Pancreas (tissue), 10 donors: ENCODE measurements around the gene PROP1. TPM values are rescaled to one million over a fixed set of nuclear protein-coding genes. Genes with fewer than 3 reads are reported as not detected.
"Not testable (repeated sequence)": the region's sequence is repeated elsewhere in the genome, so short reads cannot be mapped to it uniquely, and the experiment has no call there.

Source experiments
- ATAC-seq, 4 donors: fragments of 200-7000 bp; cut with Tn5 transposase; one replicate each; pipeline versions ENCODE4 v1.8.0 to v1.9.1; 2020; ENCODE audit warnings: mild to moderate bottlenecking in 4 of 4, moderate library complexity in 4 of 4
- DNase-seq, 6 donors: peaks; one replicate each; pipeline ENCODE4 v3.0.0-alpha.2; 2020
- FAIRE-seq: peaks from 2 replicates; lab custom pipeline; 2012; peaks lifted over from hg19 to GRCh38; lab: Jason Lieb, UNC
- H3K27ac ChIP-seq, 4 donors: fragments of 200-600 bp; sonication (generic); 1 replicate in 3 of 4; 2 replicates in 1 of 4; pipeline versions ENCODE4 v1.5.0 to v1.8.0; 2020
- H3K27me3 ChIP-seq, 4 donors: fragments of 200-600 bp; one replicate each; pipeline ENCODE4 v1.8.0; 2021
- H3K36me3 ChIP-seq, 3 donors: fragments of 200-600 bp; sonication (generic) in 1 of 3; one replicate each; pipeline versions ENCODE4 v1.5.0 to v1.8.0; 2020 to 2021
- H3K4me1 ChIP-seq, 3 donors: fragments of 200-600 bp; one replicate each; pipeline ENCODE4 v1.8.0; 2021
- H3K4me3 ChIP-seq, 4 donors: fragments of 200-600 bp; sonication (generic) in 2 of 4; one replicate each; pipeline versions ENCODE4 v1.5.0 to v1.8.0; 2020 to 2021
- H3K9me3 ChIP-seq, 4 donors: fragments of 200-600 bp; one replicate each; pipeline ENCODE4 v1.8.0; 2021
- WGBS, 2 donors: extraction: QIAGEN DNeasy Blood & Tissue Kit; methylation state at CpG; one replicate each; pipeline ENCODE4 v1.1.7; 2013; 5-methylcytosine and 5-hydroxymethylcytosine counted together
- intact Hi-C, 3 donors: fragments of 100-400 bp; cut with DNase I; formaldehyde crosslinking; loops; one replicate each; pipeline versions ENCODE4 v1.11.1 to v1.14.2; 2022
- polyA plus RNA-seq, 2 donors: library from polyadenylated mRNA; stranded (reverse); fragments of 200-250 nt; gene quantifications; one replicate each; pipeline ENCODE4 v1.2.3, GENCODE V29; 2013
- total RNA-seq, 6 donors: library from RNA; stranded (reverse); fragmentation: NEBNext Ultra II Directional in 4 of 6; extraction: Animal tissue kit (Norgen Biotek cat#: 25700) in 4 of 6; gene quantifications; one replicate each; pipeline versions ENCODE4 v1.2.1 to v1.2.4, GENCODE V29; 2021 to 2023
- TF ChIP-seq, protein P1 (sequence below), 4 donors: fragments of 200-600 bp; sonication (generic) in 3 of 4; IDR thresholded peaks; one replicate each; pipeline versions ENCODE4 v1.5.0 to v1.8.0; 2021; ENCODE audit warnings: antibody characterized with exemption in 4 of 4
- donor health status: healthy with polysubstance abuse.
- donor health status: DM: no; HTN: no; CAD: no; lungs with moderate emphysema.
- donor health status: DM: no; HTN: no; CAD: no.
- donor health status: control.
- donor health status: control.
- donor health status: Bipolar disorder and iron deficiency.
- donor health status: DM: yes; HTN: yes; CAD: no.
- donor health status: DM: no; HTN: no; CAD: no.
- donor health status: DM: no; HTN: no; CAD: no.
- donor health status: DM: yes; HTN: yes; CAD: no.

PROP1 gene
- total and polyA plus RNA-seq, 8 donors = not detected

DNA sequence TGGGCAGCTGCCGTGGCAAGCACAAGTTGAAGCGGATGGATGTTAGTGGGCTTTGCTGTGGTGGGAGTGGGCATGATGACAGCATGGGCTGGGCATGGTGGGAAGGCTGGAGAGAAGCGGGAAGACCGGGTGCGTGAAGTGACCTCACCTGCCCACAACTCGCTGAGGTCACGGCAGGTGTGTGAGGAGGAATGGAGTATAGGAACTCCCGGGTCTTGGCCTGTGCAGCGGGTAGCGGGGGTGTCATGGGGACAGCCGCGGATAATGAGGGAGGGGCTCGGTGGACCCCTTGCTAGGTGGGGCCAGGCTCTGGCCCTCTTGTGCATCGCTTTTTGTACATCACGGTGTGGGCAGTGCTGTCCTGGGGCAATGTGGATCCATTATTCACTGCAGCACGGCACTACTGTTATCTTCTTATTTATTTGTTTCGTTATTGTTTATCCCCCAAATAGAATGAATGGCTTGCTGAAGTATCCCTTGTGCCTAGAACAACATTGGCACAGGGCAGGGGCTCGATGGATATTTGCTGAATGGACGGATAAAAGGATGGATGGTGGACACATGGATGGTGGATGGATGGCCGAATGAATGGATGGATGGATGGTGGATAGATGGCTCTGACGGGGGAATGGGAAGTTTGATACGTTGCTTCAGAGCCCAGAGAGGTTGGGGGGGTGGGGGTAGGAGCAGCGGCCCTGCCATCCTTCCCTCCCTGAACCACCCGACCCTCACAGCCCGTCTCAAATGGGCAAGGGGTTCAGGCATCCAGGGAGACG, 14.6 kb downstream of the PROP1 start:
- 57 to 62% methylated on average over 26 of the region's 26 CpGs for WGBS, 2 donors
- H3K27me3 ChIP-seq = no peaks in the 10 kb centered on the region
- H3K4me1 ChIP-seq = no peaks in the 10 kb centered on the region
- no peaks in the 10 kb centered on the region for H3K36me3 ChIP-seq
- DNase-seq (no peak), ATAC-seq (no peak), FAIRE-seq (no peak)
- no peak overlapping the region for H3K4me3 ChIP-seq
- H3K9me3 ChIP-seq = no peaks in the 10 kb centered on the region
- TF ChIP-seq, protein P1, sequence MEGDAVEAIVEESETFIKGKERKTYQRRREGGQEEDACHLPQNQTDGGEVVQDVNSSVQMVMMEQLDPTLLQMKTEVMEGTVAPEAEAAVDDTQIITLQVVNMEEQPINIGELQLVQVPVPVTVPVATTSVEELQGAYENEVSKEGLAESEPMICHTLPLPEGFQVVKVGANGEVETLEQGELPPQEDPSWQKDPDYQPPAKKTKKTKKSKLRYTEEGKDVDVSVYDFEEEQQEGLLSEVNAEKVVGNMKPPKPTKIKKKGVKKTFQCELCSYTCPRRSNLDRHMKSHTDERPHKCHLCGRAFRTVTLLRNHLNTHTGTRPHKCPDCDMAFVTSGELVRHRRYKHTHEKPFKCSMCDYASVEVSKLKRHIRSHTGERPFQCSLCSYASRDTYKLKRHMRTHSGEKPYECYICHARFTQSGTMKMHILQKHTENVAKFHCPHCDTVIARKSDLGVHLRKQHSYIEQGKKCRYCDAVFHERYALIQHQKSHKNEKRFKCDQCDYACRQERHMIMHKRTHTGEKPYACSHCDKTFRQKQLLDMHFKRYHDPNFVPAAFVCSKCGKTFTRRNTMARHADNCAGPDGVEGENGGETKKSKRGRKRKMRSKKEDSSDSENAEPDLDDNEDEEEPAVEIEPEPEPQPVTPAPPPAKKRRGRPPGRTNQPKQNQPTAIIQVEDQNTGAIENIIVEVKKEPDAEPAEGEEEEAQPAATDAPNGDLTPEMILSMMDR (IDR thresholded peaks at IDR 0.05) = no peak
- intact Hi-C loops = loop anchor here in 1 of 3 donors (5.0 kb wide), 1 partner anchor 81 kb away; no protein-coding TSS in a partner anchor
- H3K27ac ChIP-seq = no peak overlapping the region

DNA sequence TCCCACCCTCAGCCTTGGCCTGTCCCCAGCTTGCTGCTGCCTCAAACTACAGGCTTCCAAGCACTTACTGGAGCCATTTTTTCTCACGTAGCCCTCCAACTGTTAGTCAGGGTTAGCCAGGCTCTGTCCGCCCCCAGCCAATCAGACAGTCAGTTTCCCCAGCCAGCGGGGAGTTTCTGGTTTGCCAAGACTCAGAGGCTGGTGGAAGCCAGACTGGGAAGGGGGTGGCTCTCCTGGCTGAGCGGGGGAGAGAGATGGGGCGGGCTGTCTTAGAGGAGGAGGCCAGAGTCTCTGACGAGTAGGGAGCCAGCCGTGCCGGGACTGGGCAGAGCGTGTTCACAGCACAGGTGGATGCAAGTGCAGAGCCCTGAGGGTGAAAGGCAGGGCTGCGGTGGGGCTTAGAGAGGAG, 15.3 kb downstream of the PROP1 start:
- ATAC-seq = no peak
- Histone ChIP-seq H3K36me3 (no peaks in the 10 kb centered on the region), H3K9me3 (no peaks in the 10 kb centered on the region), H3K4me3 (no peak overlapping the region), H3K27me3 (peaks cover 0 to 4% (median 0%) of the 10 kb centered on the region in 4 donors), H3K4me1 (no peaks in the 10 kb centered on the region), H3K27ac (no peak overlapping the region)
- FAIRE-seq = no peak
- intact Hi-C loops = loop anchor here in 1 of 3 donors (5.0 kb wide), 1 partner anchor 82 kb away; no protein-coding TSS in a partner anchor
- WGBS, 2 donors = 51% methylated on average over 10 of the region's 10 CpGs
- DNase-seq = no peak
- TF ChIP-seq, protein P1 (IDR thresholded peaks at IDR 0.05) = no peak

DNA sequence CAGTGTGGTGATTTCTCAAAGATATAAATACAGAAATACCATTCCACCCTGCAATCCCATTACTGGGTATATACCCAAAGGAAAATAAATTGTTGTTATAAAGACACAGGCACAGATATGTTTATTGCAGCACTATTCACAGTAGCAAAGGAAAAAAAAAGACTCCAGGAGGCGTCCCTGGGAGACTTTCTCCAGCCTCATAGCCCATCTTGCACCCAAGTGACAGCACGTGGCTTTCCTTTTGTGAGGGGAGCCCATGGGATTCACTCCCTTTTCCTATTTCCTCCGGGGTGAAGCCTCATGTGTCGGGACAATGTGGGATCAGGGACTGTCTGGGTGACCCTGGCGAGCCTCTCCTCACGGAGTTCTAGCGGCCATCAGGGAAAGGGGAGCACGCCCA, 18.4 kb downstream of the PROP1 start:
- H3K9me3 ChIP-seq, FAIRE-seq, H3K4me1 ChIP-seq, H3K27me3 ChIP-seq, DNase-seq, H3K27ac ChIP-seq, H3K36me3 ChIP-seq, ATAC-seq, H3K4me3 ChIP-seq: not testable (repeated sequence)
- intact Hi-C loops = loop anchor here in 1 of 3 donors (10.0 kb wide), 1 partner anchor 87 kb away; no protein-coding TSS in a partner anchor
- 60 to 69% methylated on average over 4 to 8 of the region's 8 CpGs for WGBS, 2 donors

DNA sequence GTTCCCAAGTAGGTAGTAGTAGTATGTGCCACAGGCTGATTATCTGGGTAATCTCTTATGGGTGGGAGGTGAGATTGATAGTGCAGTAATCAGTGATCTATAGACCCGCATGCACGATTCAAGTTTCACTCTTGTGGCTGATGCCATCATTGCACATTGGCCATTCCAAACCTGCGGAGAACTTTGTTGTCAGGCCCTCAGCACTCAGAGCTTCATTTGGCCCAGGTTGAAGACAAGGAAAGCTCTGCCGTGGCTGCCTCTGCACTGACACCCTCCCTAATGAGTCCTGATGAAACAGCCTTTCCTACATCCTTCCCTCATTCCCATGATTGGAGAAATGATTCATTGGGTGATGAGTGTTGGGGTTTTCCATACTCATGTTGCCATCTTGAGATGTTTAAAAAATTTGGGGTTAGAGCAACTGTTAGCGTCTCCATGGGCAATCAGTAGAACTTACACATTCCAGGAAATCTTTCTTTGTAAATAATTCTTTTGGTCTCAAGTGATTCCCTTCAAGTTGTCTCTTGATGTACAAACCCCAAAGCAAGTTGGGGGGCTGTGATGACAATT, 22.9 kb downstream of the PROP1 start:
- H3K27me3 ChIP-seq = peaks cover 0 to 5% (median 0%) of the 10 kb centered on the region in 4 donors
- TF ChIP-seq, protein P1 (IDR thresholded peaks at IDR 0.05) = no peak
- H3K27ac ChIP-seq = no peak overlapping the region
- no peaks in the 10 kb centered on the region for H3K4me1 ChIP-seq
- H3K4me3 ChIP-seq = no peak overlapping the region
- no peaks in the 10 kb centered on the region for H3K9me3 ChIP-seq
- no peak for ATAC-seq
- DNase-seq = no peak
- intact Hi-C loops = loop anchor here in 1 of 3 donors (10.0 kb wide), 1 partner anchor 92 kb away; no protein-coding TSS in a partner anchor
- H3K36me3 ChIP-seq = no peaks in the 10 kb centered on the region
- WGBS, 2 donors = 72 to 76% methylated on average over 5 of the region's 5 CpGs
- no peak for FAIRE-seq

DNA sequence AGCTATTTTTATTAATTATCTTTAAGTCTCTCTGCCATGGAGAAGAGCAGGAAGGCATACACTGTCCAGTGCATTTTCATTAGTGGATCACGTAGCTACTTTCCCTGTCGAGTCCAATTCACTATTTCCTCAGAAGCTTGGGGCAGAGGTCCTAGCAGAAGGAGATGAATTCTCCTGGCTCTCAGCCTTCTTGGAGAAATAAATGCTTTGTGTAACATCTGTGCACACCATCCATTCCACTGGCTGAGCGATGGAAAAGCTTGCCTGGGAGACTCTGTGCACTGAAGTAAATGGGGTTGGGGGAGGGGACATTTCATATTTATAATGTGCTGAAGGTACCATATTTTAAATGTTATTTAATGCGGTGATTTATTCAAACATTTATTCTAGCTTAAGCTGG, 23.4 kb downstream of the PROP1 start:
- TF ChIP-seq, protein P1 (IDR thresholded peaks at IDR 0.05) = no peak

DNA sequence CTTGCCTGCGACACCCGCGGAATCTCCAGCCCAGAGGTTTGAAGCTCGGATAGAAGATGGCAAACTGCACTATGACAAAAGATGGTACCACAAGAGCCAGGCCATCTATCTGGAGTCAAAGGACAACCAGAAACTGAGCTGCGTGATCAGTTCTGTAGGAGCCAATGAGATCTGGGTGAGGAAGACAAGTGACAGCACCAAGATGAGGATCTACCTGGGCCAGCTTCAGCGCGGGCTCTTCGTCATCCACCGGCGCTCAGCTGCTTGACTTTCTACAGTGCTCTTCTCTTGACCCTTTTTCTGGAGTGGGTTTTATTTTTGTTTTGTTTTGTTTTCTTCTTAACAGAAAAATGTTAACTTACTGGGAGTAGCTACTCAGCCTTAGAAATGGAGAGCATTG, 24.0 kb downstream of the PROP1 start:
- intact Hi-C loops = loop anchor here in 1 of 3 donors (10.0 kb wide), 1 partner anchor 93 kb away; no protein-coding TSS in a partner anchor
- DNase-seq, H3K27ac ChIP-seq, H3K36me3 ChIP-seq, H3K9me3 ChIP-seq, FAIRE-seq, ATAC-seq, H3K4me3 ChIP-seq, H3K4me1 ChIP-seq, H3K27me3 ChIP-seq: not testable (repeated sequence)
- 94 to 96% methylated on average over 10 of the region's 10 CpGs for WGBS, 2 donors

More for the DNA sequence above, 23.4 kb downstream of the PROP1 start:
- Histone ChIP-seq H3K27ac (no peak overlapping the region), H3K4me3 (no peak overlapping the region), H3K4me1 (no peaks in the 10 kb centered on the region), H3K9me3 (no peaks in the 10 kb centered on the region), H3K27me3 (peaks cover 0 to 5% (median 0%) of the 10 kb centered on the region in 4 donors), H3K36me3 (no peaks in the 10 kb centered on the region)
- no peak for FAIRE-seq
- intact Hi-C loops = loop anchor here in 1 of 3 donors (10.0 kb wide), 1 partner anchor 92 kb away; no protein-coding TSS in a partner anchor
- DNase-seq = no peak
- ATAC-seq = no peak
- 76 to 79% methylated on average over 4 of the region's 4 CpGs for WGBS, 2 donors
